H9 (cell line): ENCODE data around the gene TOGARAM1. TPM values are rescaled to one million over a fixed set of nuclear protein-coding genes. Genes with fewer than 3 reads are reported as not detected.

ENCODE experiments used
- DNase-seq: peaks from one replicate; pipeline ENCODE4 v3.0.0-alpha.2; 2017
- H2AFZ ChIP-seq: one replicate; pipeline ENCODE4 v1.6.1; 2013; ENCODE audit warnings: mild to moderate bottlenecking, low read length, control low read depth, moderate library complexity
- H2AK5ac ChIP-seq: 2 replicates; pipeline ENCODE4 v1.6.1; 2013; ENCODE audit warnings: low read length, control low read depth, mixed read lengths; ENCODE audit not compliant: insufficient read length
- H2BK120ac ChIP-seq: one replicate; pipeline ENCODE4 v1.6.1; 2013; ENCODE audit warnings: low read depth, mild to moderate bottlenecking, low read length, control low read depth, inconsistent platforms; ENCODE audit not compliant: poor library complexity, severe bottlenecking
- H2BK12ac ChIP-seq: 2 replicates; pipeline ENCODE4 v1.6.1; 2013; ENCODE audit warnings: low read length, control low read depth, mixed read lengths, low read depth; ENCODE audit not compliant: insufficient read length
- H2BK15ac ChIP-seq: 2 replicates; pipeline ENCODE4 v1.6.1; 2013; ENCODE audit warnings: low read depth, low read length, control low read depth
- H2BK20ac ChIP-seq: one replicate; pipeline ENCODE4 v1.6.1; 2013; ENCODE audit warnings: low read depth, mild to moderate bottlenecking, low read length, control low read depth, inconsistent platforms; ENCODE audit not compliant: poor library complexity, severe bottlenecking
- H2BK5ac ChIP-seq: 2 replicates; pipeline ENCODE4 v1.6.1; 2013; ENCODE audit warnings: low read length, control low read depth, mixed read lengths; ENCODE audit not compliant: insufficient read length
- H3K14ac ChIP-seq: 2 replicates; pipeline ENCODE4 v1.6.1; 2013; ENCODE audit warnings: low read length, control low read depth; ENCODE audit not compliant: insufficient read depth
- H3K18ac ChIP-seq: 2 replicates; pipeline ENCODE4 v1.6.1; 2013; ENCODE audit warnings: low read depth, mild to moderate bottlenecking, mixed read lengths, low read length, control low read depth; ENCODE audit not compliant: insufficient read length
- H3K23ac ChIP-seq: 2 replicates; pipeline ENCODE4 v1.6.1; 2013; ENCODE audit warnings: low read length, control low read depth, mixed read lengths, low read depth; ENCODE audit not compliant: insufficient read length
- H3K23me2 ChIP-seq: 2 replicates; pipeline ENCODE4 v1.6.1; 2013; ENCODE audit warnings: low read depth, mild to moderate bottlenecking, mixed read lengths, low read length, control low read depth; ENCODE audit not compliant: insufficient read length, poor library complexity, severe bottlenecking
- H3K27ac ChIP-seq: 2 replicates; pipeline ENCODE4 v1.5.1; 2013; ENCODE audit warnings: low read length, control low read depth, mixed read lengths, low read depth; ENCODE audit not compliant: insufficient read length
- H3K27me3 ChIP-seq: 2 replicates; pipeline ENCODE4 v1.6.1; 2013; ENCODE audit warnings: low read length, control low read depth, inconsistent platforms; ENCODE audit not compliant: insufficient read depth
- H3K4ac ChIP-seq: 2 replicates; pipeline ENCODE4 v1.6.1; 2013; ENCODE audit warnings: low read depth, mild to moderate bottlenecking, control low read depth, inconsistent platforms, low read length, moderate library complexity
- H3K4me1 ChIP-seq: 2 replicates; pipeline ENCODE4 v1.6.1; 2013; ENCODE audit warnings: low read length, control low read depth, inconsistent platforms; ENCODE audit not compliant: insufficient read depth
- H3K4me2 ChIP-seq: 2 replicates; pipeline ENCODE4 v1.6.1; 2013; ENCODE audit warnings: low read length, control low read depth, mixed read lengths; ENCODE audit not compliant: insufficient read length, insufficient read depth
- H3K56ac ChIP-seq: 2 replicates; pipeline ENCODE4 v1.6.1; 2013; ENCODE audit warnings: low read depth, mild to moderate bottlenecking, mixed read lengths, low read length, control low read depth; ENCODE audit not compliant: insufficient read length
- H3K79me1 ChIP-seq: 2 replicates; pipeline ENCODE4 v1.6.1; 2013; ENCODE audit warnings: low read depth, mild to moderate bottlenecking, moderate library complexity, low read length, control low read depth, inconsistent platforms; ENCODE audit not compliant: insufficient read depth, poor library complexity, severe bottlenecking
- H3K79me2 ChIP-seq: 2 replicates; pipeline ENCODE4 v1.6.1; 2013; ENCODE audit warnings: low read length, control low read depth, inconsistent platforms; ENCODE audit not compliant: insufficient read depth
- H3K9ac ChIP-seq: 2 replicates; pipeline ENCODE4 v1.6.1; 2013; ENCODE audit warnings: low read length, control low read depth, mixed read lengths; ENCODE audit not compliant: insufficient read length; ENCODE audit errors: extremely low read depth
- H3K9me3 ChIP-seq: one replicate; pipeline ENCODE4 v1.6.1; 2013; ENCODE audit warnings: low read depth, low read length, inconsistent platforms; ENCODE audit not compliant: control insufficient read depth
- H3T11ph ChIP-seq: one replicate; pipeline ENCODE4 v1.6.1; 2013; ENCODE audit warnings: mild to moderate bottlenecking, low read length, control low read depth, inconsistent platforms
- H4K20me1 ChIP-seq: one replicate; pipeline ENCODE4 v1.6.1; 2013; ENCODE audit not compliant: control insufficient read depth, insufficient read length, insufficient read depth
- H4K5ac ChIP-seq: 2 replicates; pipeline ENCODE4 v1.6.1; 2013; ENCODE audit warnings: low read depth, mild to moderate bottlenecking, mixed read lengths, low read length, control low read depth; ENCODE audit not compliant: insufficient read length
- H4K8ac ChIP-seq: replicated peaks from 2 replicates; pipeline ENCODE4 v1.6.1; 2013; ENCODE audit warnings: low read length, control low read depth, mixed read lengths, low read depth; ENCODE audit not compliant: insufficient read length
- H4K91ac ChIP-seq: 2 replicates; pipeline ENCODE4 v1.6.1; 2013; ENCODE audit warnings: low read depth, mild to moderate bottlenecking, moderate library complexity, mixed read lengths, low read length, control low read depth; ENCODE audit not compliant: insufficient read length
- H3K27ac Mint-ChIP-seq, 3 experiments: 2 replicates in 2 of 3; 3 replicates in 1 of 3; pipeline ENCODE4 v1.8.0; 2020 to 2021; ENCODE audit warnings: mixed read lengths in 3 of 3, mild to moderate bottlenecking in 1 of 3, moderate library complexity in 1 of 3
- H3K27me3 Mint-ChIP-seq: 2 replicates; pipeline ENCODE4 v1.8.0; 2021; ENCODE audit warnings: low read depth, mild to moderate bottlenecking, moderate library complexity, mixed read lengths
- H3K36me3 Mint-ChIP-seq, 3 experiments: 2 replicates in 2 of 3; 3 replicates in 1 of 3; pipeline ENCODE4 v1.8.0; 2020 to 2021; ENCODE audit warnings: low read depth in 3 of 3, mixed read lengths in 3 of 3; ENCODE audit not compliant: insufficient read depth in 1 of 3
- H3K4me1 Mint-ChIP-seq, 2 experiments: 2 replicates each; pipeline ENCODE4 v1.8.0; 2020; ENCODE audit warnings: mixed read lengths in 2 of 2
- H3K4me3 Mint-ChIP-seq, 2 experiments: 2 replicates in 1 of 2; 3 replicates in 1 of 2; pipeline ENCODE4 v1.8.0; 2020 to 2021; ENCODE audit warnings: mild to moderate bottlenecking in 2 of 2, mixed read lengths in 2 of 2, moderate library complexity in 1 of 2
- H3K9me3 Mint-ChIP-seq, 2 experiments: 2 replicates in 1 of 2; 3 replicates in 1 of 2; pipeline ENCODE4 v1.8.0; 2020; ENCODE audit warnings: mild to moderate bottlenecking in 2 of 2, mixed read lengths in 2 of 2, moderate library complexity in 1 of 2
- CTCF ChIP-seq: fragments of 200-600 bp; sonication (generic); conservative IDR thresholded peaks from 3 replicates; pipeline ENCODE4 v1.8.0; 2021; ENCODE audit warnings: antibody characterized with exemption, mild to moderate bottlenecking
- total RNA-seq: library from RNA; stranded (reverse); gene quantifications from 2 replicates; pipeline ENCODE4 v1.2.1, GENCODE V29; 2021

The TOGARAM1 gene
- total RNA-seq, 1 experiment from 2014 or later = 11.4 TPM

GRCh38 chr14:44968714-44969113 lies 6.7 kb downstream of the TOGARAM1 start:
- H3K27ac Mint-ChIP-seq = no peak overlapping the region; a peak in 1 of 7 replicates
- peaks cover 13 to 30% (median 18%) of the 10 kb centered on the region in 3 experiments; a peak in 6 of 7 replicates for H3K36me3 Mint-ChIP-seq
- no peak overlapping the region for H4K5ac ChIP-seq
- H4K8ac ChIP-seq = no peak overlapping the region
- H3K4me1 ChIP-seq = peaks cover 5% of the 10 kb centered on the region
- H3K27me3 ChIP-seq = no peaks in the 10 kb centered on the region
- no peak overlapping the region for H2AK5ac ChIP-seq
- H3K79me1 ChIP-seq = no peaks in the 10 kb centered on the region
- DNase-seq = no peak
- no peaks in the 10 kb centered on the region for H4K20me1 ChIP-seq
- H3K23me2 ChIP-seq = peaks cover 6% of the 10 kb centered on the region
- H3K4me3 Mint-ChIP-seq = no peak overlapping the region
- H2BK5ac ChIP-seq = no peak overlapping the region
- H3K23ac ChIP-seq = no peak overlapping the region
- peaks cover 32 to 38% of the 10 kb centered on the region in 2 experiments for H3K4me1 Mint-ChIP-seq
- H3K27ac ChIP-seq = no peak overlapping the region
- peaks cover 0 to 4% of the 10 kb centered on the region in 2 experiments; a peak in 1 of 5 replicates for H3K9me3 Mint-ChIP-seq
- H4K91ac ChIP-seq = no peak overlapping the region
- H3T11ph ChIP-seq = no peak overlapping the region
- no peak overlapping the region for H2BK120ac ChIP-seq
- H3K18ac ChIP-seq = no peak overlapping the region
- no peak for TF ChIP-seq CTCF
- H3K9ac ChIP-seq = no peak overlapping the region
- H3K4ac ChIP-seq = no peak overlapping the region
- H3K4me2 ChIP-seq = no peak overlapping the region
- H3K79me2 ChIP-seq = peaks cover 18% of the 10 kb centered on the region; the same call in 1 of the 2 replicates
- no peak overlapping the region for H2BK12ac ChIP-seq
- no peaks in the 10 kb centered on the region for H3K9me3 ChIP-seq
- H2BK20ac ChIP-seq = no peak overlapping the region
- no peak overlapping the region for H2AFZ ChIP-seq
- H3K14ac ChIP-seq = no peak overlapping the region
- H3K27me3 Mint-ChIP-seq = no peaks in the 10 kb centered on the region
- no peak overlapping the region for H2BK15ac ChIP-seq
- H3K56ac ChIP-seq = no peak overlapping the region
